GM21390 (cell line): ENCODE measurements around the gene ICE1.

Experiments
- ATAC-seq: cut with Tn5 transposase; IDR thresholded peaks from one replicate; pipeline ENCODE4 v1.9.1; 2021; ENCODE audit not compliant: unreplicated experiment

ICE1 gene

GRCh38 chr5:5531371-5531770 lies 108.9 kb downstream of the ICE1 start:
- no peak for ATAC-seq

GRCh38 chr5:5532306-5533076 lies 110.0 kb downstream of the ICE1 start:
- no peak for ATAC-seq

- no peak for ATAC-seq
These were observed 111.5 kb downstream of the ICE1 start for GRCh38 chr5:5533927-5534326.

- no peak for ATAC-seq
These were observed 111.9 kb downstream of the ICE1 start for GRCh38 chr5:5534333-5534732.

GRCh38 chr5:5536871-5537270 lies 114.4 kb downstream of the ICE1 start:
- no peak for ATAC-seq

- ATAC-seq, result no peak
These were observed 114.9 kb downstream of the ICE1 start for GRCh38 chr5:5537426-5537825.

GRCh38 chr5:5539590-5539989 lies 117.1 kb downstream of the ICE1 start:
- ATAC-seq, result no peak
